Measurements from ENCODE around the gene ZNF598.

Gene ZNF598

GRCh38 chr16:2005646-2006045 is 4.0 kb downstream of the ZNF598 start:
- peak; percentile 15 for DNase-seq

- peak; percentile 68 for DNase-seq
These were observed 4.7 kb downstream of the ZNF598 start for GRCh38 chr16:2004795-2005517.

- DNase-seq = peak; percentile 87
These were observed 5.6 kb downstream of the ZNF598 start for GRCh38 chr16:2003827-2004641.

- no peak for DNase-seq
These were observed 6.3 kb downstream of the ZNF598 start for GRCh38 chr16:2003231-2003826.

- no peak for DNase-seq
These were observed 7.0 kb downstream of the ZNF598 start for GRCh38 chr16:2002406-2003230.

- no peak for DNase-seq
These were observed 7.9 kb downstream of the ZNF598 start for GRCh38 chr16:2001456-2002355.

- DNase-seq = no peak
These were observed 8.6 kb downstream of the ZNF598 start for GRCh38 chr16:2001035-2001434.

GRCh38 chr16:1999866-2000514 is 9.6 kb downstream of the ZNF598 start:
- no peak for DNase-seq

- no peak for DNase-seq
These were observed 10.5 kb downstream of the ZNF598 start for GRCh38 chr16:1998852-1999801.

- DNase-seq = no peak
These were observed 11.2 kb downstream of the ZNF598 start for GRCh38 chr16:1998360-1998835.

- DNase-seq = no peak
These were observed 11.9 kb downstream of the ZNF598 start for GRCh38 chr16:1997494-1998359.

- DNase-seq = no peak
These were observed 15.9 kb downstream of the ZNF598 start for GRCh38 chr16:1993731-1994131.

- DNase-seq = no peak
These were observed 16.8 kb downstream of the ZNF598 start for GRCh38 chr16:1992704-1993317.

- no peak for DNase-seq
These were observed 17.5 kb downstream of the ZNF598 start for GRCh38 chr16:1991948-1992703.

- no peak for DNase-seq
These were observed 18.1 kb downstream of the ZNF598 start for GRCh38 chr16:1991588-1991947.

GRCh38 chr16:1991135-1991551 is 18.5 kb downstream of the ZNF598 start:
- no peak for DNase-seq

- DNase-seq = peak; percentile 4
These were observed 19.1 kb downstream of the ZNF598 start for GRCh38 chr16:1990351-1991134.

Data from NCI-H1092 treated with DMSO at 0.1 percent for 48 hours (cell line).